Left renal pelvis (tissue), 4 donors: ENCODE results near the gene ACTN4. TPM values are rescaled to one million over a fixed set of nuclear protein-coding genes. Genes with fewer than 3 reads are reported as not detected.

Experiments used
- polyA plus RNA-seq, 4 donors: library from polyadenylated mRNA; unstranded; fragments of 120-200 nt; gene quantifications; one replicate each; pipeline ENCODE4 v1.2.1, GENCODE V29; 2013; ENCODE audit not compliant: insufficient read length in 4 of 4

ACTN4 gene
- polyA plus RNA-seq, 4 donors = 470 to 694 (median 623) TPM

Other genes with a start within 250 kb of the ACTN4 start
- 10 to 100 TPM; 10.4 to 23.6 (median 14.2) TPM for gene FAM98C, start 244.6 kb upstream of the ACTN4 start, polyA plus RNA-seq
- gene RASGRP4, start 221.4 kb upstream of the ACTN4 start, polyA plus RNA-seq = 1 to 10 TPM in 2 of 4 donors, under 1 TPM in 2; 0.75 to 1.8 (median 0.99) TPM
- 10 to 100 TPM in 1 of 4 donors, 1 to 10 TPM in 3; 4.0 to 11.9 (median 4.9) TPM for gene RYR1, start 214.0 kb upstream of the ACTN4 start, polyA plus RNA-seq
- 1 to 10 TPM; 2.0 to 4.2 (median 3.1) TPM for gene MAP4K1, start 29.7 kb upstream of the ACTN4 start, polyA plus RNA-seq
- gene EIF3K, start 28.5 kb upstream of the ACTN4 start, polyA plus RNA-seq = 100 to 1,000 TPM; 209 to 326 (median 302) TPM
- 10 to 100 TPM in 1 of 4 donors, 1 to 10 TPM in 2, under 1 TPM in 1; 0.41 to 10.6 (median 5.4) TPM for gene CAPN12, start 96.8 kb downstream of the ACTN4 start, polyA plus RNA-seq
- gene LGALS7, start 125.9 kb downstream of the ACTN4 start, polyA plus RNA-seq = under 1 TPM in 1 of 4 donors, not detected in 3; 0.57 TPM
- 1 to 10 TPM in 3 of 4 donors, under 1 TPM in 1; 0.78 to 1.9 (median 1.7) TPM for gene LGALS7B, start 141.6 kb downstream of the ACTN4 start, polyA plus RNA-seq
- 1 to 10 TPM in 3 of 4 donors, under 1 TPM in 1; 0.89 to 2.2 (median 1.5) TPM for gene LGALS4, start 165.3 kb downstream of the ACTN4 start, polyA plus RNA-seq
- 100 to 1,000 TPM in 3 of 4 donors, 10 to 100 TPM in 1; 78.6 to 155 (median 139) TPM for gene ECH1, start 184.1 kb downstream of the ACTN4 start, polyA plus RNA-seq
- 100 to 1,000 TPM; 362 to 527 (median 473) TPM for gene HNRNPL, start 202.3 kb downstream of the ACTN4 start, polyA plus RNA-seq
- 10 to 100 TPM in 1 of 4 donors, 1 to 10 TPM in 3; 2.9 to 10.6 (median 6.7) TPM for gene RINL, start 230.6 kb downstream of the ACTN4 start, polyA plus RNA-seq